Measurements from ENCODE around the gene MPPED2. TPM values are rescaled to one million over a fixed set of nuclear protein-coding genes. Genes with fewer than 3 reads are reported as not detected.

MPPED2 gene
- total RNA-seq, 4 donors from 2014 or later, result 1.4 to 17.9 (median 5.3) TPM

- H3K4me3 ChIP-seq, result no peak overlapping the region
- no peaks in the 10 kb centered on the region for H3K27me3 ChIP-seq
- TF ChIP-seq EP300 (IDR thresholded peaks at IDR 0.05) (no peak), POLR2AphosphoS5 (IDR thresholded peaks at IDR 0.05) (no peak), POLR2A (IDR thresholded peaks at IDR 0.05) (no peak), CTCF (IDR thresholded peaks at IDR 0.05) (no peak)
- 57% methylated on average over 1 of the region's 1 CpG; no CpG with 5 or more reads in 1 of the 2 donors for WGBS, 2 donors (ENCODE audit: low coverage in 1 of 2)
- peaks cover 0 to 4% (median 0%) of the 10 kb centered on the region in 3 donors for H3K9me3 ChIP-seq
- peaks cover 0 to 13% (median 6%) of the 10 kb centered on the region in 3 donors for H3K4me1 ChIP-seq
- no peaks in the 10 kb centered on the region for H3K36me3 ChIP-seq
- H3K27ac ChIP-seq, result no peak overlapping the region
- ATAC-seq, result no peak
Measured at GRCh38 chr11:30393012-30393411, 193.1 kb downstream of the MPPED2 start.

GRCh38 chr11:30392221-30392784 lies 193.8 kb downstream of the MPPED2 start:
- TF ChIP-seq POLR2AphosphoS5 (IDR thresholded peaks at IDR 0.05) (no peak), CTCF (IDR thresholded peaks at IDR 0.05) (no peak), EP300 (IDR thresholded peaks at IDR 0.05) (no peak), POLR2A (IDR thresholded peaks at IDR 0.05) (no peak)
- Histone ChIP-seq H3K4me1 (peaks cover 0 to 13% (median 6%) of the 10 kb centered on the region in 3 donors), H3K27ac (no peak overlapping the region), H3K9me3 (peaks cover 0 to 4% (median 0%) of the 10 kb centered on the region in 3 donors), H3K27me3 (no peaks in the 10 kb centered on the region), H3K4me3 (no peak overlapping the region), H3K36me3 (no peaks in the 10 kb centered on the region)
- ATAC-seq, result no peak
- WGBS, 2 donors (ENCODE audit: low coverage in 1 of 2), result 27 to 38% methylated on average over 3 to 4 of the region's 5 CpGs

GRCh38 chr11:30388957-30389356 lies 197.2 kb downstream of the MPPED2 start:
- no peaks in the 10 kb centered on the region for H3K27me3 ChIP-seq
- ATAC-seq, result no peak
- H3K4me1 ChIP-seq, result peaks cover 0 to 13% (median 6%) of the 10 kb centered on the region in 3 donors
- no peak overlapping the region for H3K27ac ChIP-seq
- TF ChIP-seq EP300 (IDR thresholded peaks at IDR 0.05) (no peak), POLR2A (IDR thresholded peaks at IDR 0.05) (no peak), POLR2AphosphoS5 (IDR thresholded peaks at IDR 0.05) (no peak), CTCF (IDR thresholded peaks at IDR 0.05) (no peak)
- peaks cover 0 to 1% (median 0%) of the 10 kb centered on the region in 3 donors for H3K9me3 ChIP-seq
- no peaks in the 10 kb centered on the region for H3K36me3 ChIP-seq
- H3K4me3 ChIP-seq, result no peak overlapping the region
- WGBS, 2 donors (ENCODE audit: low coverage in 1 of 2), result 57% methylated on average over 2 of the region's 3 CpGs; no CpG with 5 or more reads in 1 of the 2 donors

GRCh38 chr11:30387891-30388861 lies 198.0 kb downstream of the MPPED2 start:
- Histone ChIP-seq H3K4me1 (peaks cover 0 to 13% (median 6%) of the 10 kb centered on the region in 3 donors), H3K9me3 (no peaks in the 10 kb centered on the region), H3K36me3 (no peaks in the 10 kb centered on the region), H3K27ac (no peak overlapping the region), H3K27me3 (no peaks in the 10 kb centered on the region), H3K4me3 (no peak overlapping the region)
- TF ChIP-seq POLR2AphosphoS5 (IDR thresholded peaks at IDR 0.05), result no peak
- TF ChIP-seq CTCF (IDR thresholded peaks at IDR 0.05), result no peak
- TF ChIP-seq EP300 (IDR thresholded peaks at IDR 0.05), result no peak
- TF ChIP-seq POLR2A (IDR thresholded peaks at IDR 0.05), result no peak
- no peak for ATAC-seq
- 81 to 85% methylated on average over 2 to 9 of the region's 19 CpGs for WGBS, 2 donors (ENCODE audit: low coverage in 1 of 2)
